GM12878 (cell line): ENCODE measurements around the gene SUSD1. TPM values are rescaled to one million over a fixed set of nuclear protein-coding genes. Genes with fewer than 3 reads are reported as not detected.

Experiments used
- ATAC-seq: fragments of 200-7000 bp; cut with Tn5 transposase; 3 replicates; pipeline ENCODE4 v1.9.1; 2020; ENCODE audit warnings: mild to moderate bottlenecking, moderate library complexity
- BruUV-seq: library from RNA; stranded (reverse); fragments of 400-500 nt; replicated peaks from 2 replicates; lab custom pipeline; 2021; lab: Mats Ljungman, UMichigan
- CTCF ChIA-PET: fragments of 300-600 bp; sonication (Branson Sonifier 250); formaldehyde crosslinking; extraction: SDS; loops from one replicate; lab custom pipeline; 2021; ENCODE audit warnings: inconsistent platforms; lab: Yijun Ruan, JAX
- POLR2A ChIA-PET: fragments of 350-600 bp; formaldehyde crosslinking; extraction: SDS; loops from one replicate; lab custom pipeline; 2021; ENCODE audit warnings: inconsistent platforms; lab: Charles Lee
- RAD21 ChIA-PET: fragments of 300-600 bp; sonication (Branson Sonifier 250); formaldehyde crosslinking; loops from one replicate; lab custom pipeline; 2023; ENCODE audit warnings: antibody characterized with exemption; ENCODE audit not compliant: unreplicated experiment; lab: Charles Lee
- SMC1A ChIA-PET: fragments of 300-600 bp; sonication (Branson Sonifier 250); formaldehyde crosslinking; loops from one replicate; lab custom pipeline; 2023; ENCODE audit not compliant: unreplicated experiment, uncharacterized antibody; lab: Charles Lee
- DNase-seq: peaks from one replicate; pipeline ENCODE4 v3.0.0-alpha.2; 2011; ENCODE audit warnings: low read depth, low spot score
- FAIRE-seq: peaks from 3 replicates; lab custom pipeline; 2011; peaks lifted over from hg19 to GRCh38; lab: Jason Lieb, UNC
- H2AFZ ChIP-seq: 2 replicates; pipeline ENCODE4 v1.6.0; 2011; ENCODE audit warnings: low read depth, low read length, control low read depth; ENCODE audit not compliant: control insufficient read depth
- H3K27ac ChIP-seq: 2 replicates; pipeline ENCODE4 v1.5.1; 2011; ENCODE audit warnings: control low read depth; ENCODE audit not compliant: control insufficient read depth, insufficient read depth
- H3K27me3 ChIP-seq, 2 experiments: replicated peaks in 1 of 2; 2 replicates each; pipeline versions ENCODE4 v1.6.0 to v1.6.1; 2011; ENCODE audit warnings: low read length in 1 of 2; ENCODE audit not compliant: control insufficient read depth in 2 of 2, insufficient read depth in 2 of 2
- H3K36me3 ChIP-seq, 2 experiments: 2 replicates each; pipeline ENCODE4 v1.5.1; 2011; ENCODE audit warnings: low read length in 1 of 2; ENCODE audit not compliant: control insufficient read depth in 2 of 2, insufficient read depth in 2 of 2
- H3K4me1 ChIP-seq: 2 replicates; pipeline ENCODE4 v1.6.1; 2011; ENCODE audit warnings: mild to moderate bottlenecking, low read length, moderate library complexity, mixed read lengths; ENCODE audit not compliant: control insufficient read depth, insufficient read depth
- H3K4me2 ChIP-seq: 2 replicates; pipeline ENCODE4 v1.6.0; 2011; ENCODE audit warnings: control low read depth; ENCODE audit not compliant: control insufficient read depth, insufficient read depth
- H3K4me3 ChIP-seq: fragments of 200-600 bp; sonication (generic); 2 replicates; pipeline ENCODE4 v1.5.1; 2016
- H3K79me2 ChIP-seq: 2 replicates; pipeline ENCODE4 v1.6.0; 2011; ENCODE audit warnings: low read length; ENCODE audit not compliant: control insufficient read depth, insufficient read depth
- H3K9ac ChIP-seq: 2 replicates; pipeline ENCODE4 v1.8.0; 2011; ENCODE audit warnings: low read length, control low read depth, mixed read lengths; ENCODE audit not compliant: control insufficient read depth, insufficient read depth
- H3K9me3 ChIP-seq: replicated peaks from 3 replicates; pipeline ENCODE4 v1.5.1; 2011; ENCODE audit warnings: mild to moderate bottlenecking, low read length; ENCODE audit not compliant: control insufficient read depth, insufficient read depth
- H4K20me1 ChIP-seq: 2 replicates; pipeline ENCODE4 v1.6.0; 2011; ENCODE audit not compliant: control insufficient read depth, insufficient read depth
- ATF7 ChIP-seq: fragments of 450-650 bp; IDR thresholded peaks from 2 replicates; pipeline ENCODE4 v1.6.1; 2016; ENCODE audit warnings: low read depth, mild to moderate bottlenecking
- BCL11A ChIP-seq: IDR thresholded peaks from 2 replicates; pipeline ENCODE4 v1.6.1; 2011; ENCODE audit warnings: low read depth, low read length
- CHD2 ChIP-seq: IDR thresholded peaks from 2 replicates; pipeline ENCODE4 v1.6.1; 2011; ENCODE audit warnings: low read depth, low read length, improper control_type of control experiment, borderline replicate concordance
- CREM ChIP-seq: IDR thresholded peaks from 2 replicates; pipeline ENCODE4 v1.6.1; 2014; ENCODE audit warnings: antibody characterized with exemption, low read depth
- CTCF ChIP-seq, 3 experiments: IDR thresholded peaks in 2 of 3; conservative IDR thresholded peaks in 1 of 3; 2 replicates each; pipeline ENCODE4 v1.5.1; 2011; ENCODE audit warnings: low read depth in 3 of 3, low read length in 3 of 3, mild to moderate bottlenecking in 3 of 3, control low read depth in 2 of 3, moderate library complexity in 2 of 3, inconsistent platforms in 1 of 3, mixed read lengths in 1 of 3; ENCODE audit not compliant: control insufficient read depth in 2 of 3, insufficient read depth in 1 of 3; ENCODE audit errors: extremely low read depth in 1 of 3
- DPF2 ChIP-seq: fragments of 450-650 bp; IDR thresholded peaks from 2 replicates; pipeline ENCODE4 v1.6.1; 2017; ENCODE audit warnings: mild to moderate bottlenecking
- ESRRA ChIP-seq: IDR thresholded peaks from 2 replicates; pipeline ENCODE4 v1.6.1; 2012; ENCODE audit warnings: mild to moderate bottlenecking, low read length, improper control_type of control experiment
- ETV6 ChIP-seq, 2 experiments: fragments of 450-650 bp in 1 of 2; IDR thresholded peaks in 1 of 2; conservative IDR thresholded peaks in 1 of 2; 2 replicates each; pipeline ENCODE4 v1.6.1; 2014; ENCODE audit warnings: antibody characterized with exemption in 1 of 2, borderline replicate concordance in 1 of 2, low read depth in 1 of 2, mild to moderate bottlenecking in 1 of 2, moderate library complexity in 1 of 2
- HDGF ChIP-seq: fragments of 450-650 bp; IDR thresholded peaks from 2 replicates; pipeline ENCODE4 v1.6.1; 2016; ENCODE audit warnings: antibody characterized with exemption
- JUNB ChIP-seq: IDR thresholded peaks from 2 replicates; pipeline ENCODE4 v1.6.1; 2016; ENCODE audit warnings: antibody characterized with exemption, mild to moderate bottlenecking
- MAX ChIP-seq: IDR thresholded peaks from 2 replicates; pipeline ENCODE4 v1.6.1; 2012; ENCODE audit warnings: low read depth, low read length, improper control_type of control experiment
- MYC ChIP-seq: IDR thresholded peaks from 2 replicates; pipeline ENCODE4 v1.6.1; 2011; ENCODE audit warnings: mild to moderate bottlenecking, low read length, moderate library complexity, inconsistent platforms; ENCODE audit not compliant: insufficient read depth, insufficient replicate concordance, insufficient read length, severe bottlenecking
- NFIC ChIP-seq: IDR thresholded peaks from 2 replicates; pipeline ENCODE4 v1.6.1; 2012; ENCODE audit warnings: low read depth, mild to moderate bottlenecking, inconsistent platforms, low read length, moderate library complexity
- PAX5 ChIP-seq: IDR thresholded peaks from 2 replicates; pipeline ENCODE4 v1.6.1; 2011; ENCODE audit warnings: low read depth, low read length, borderline replicate concordance
- PAX8 ChIP-seq: fragments of 450-650 bp; IDR thresholded peaks from 2 replicates; pipeline ENCODE4 v1.6.1; 2017; ENCODE audit warnings: mild to moderate bottlenecking, moderate library complexity
- PKNOX1 ChIP-seq: fragments of 450-650 bp; IDR thresholded peaks from 2 replicates; pipeline ENCODE4 v1.6.1; 2016; ENCODE audit warnings: mild to moderate bottlenecking
- PML ChIP-seq: IDR thresholded peaks from 2 replicates; pipeline ENCODE4 v1.6.1; 2012; ENCODE audit warnings: low read length, inconsistent platforms
- POLR2AphosphoS2 ChIP-seq: IDR thresholded peaks from 2 replicates; pipeline ENCODE4 v1.6.1; 2011; ENCODE audit warnings: low read depth, mild to moderate bottlenecking, low read length, improper control_type of control experiment, moderate library complexity
- TBL1XR1 ChIP-seq: IDR thresholded peaks from 2 replicates; pipeline ENCODE4 v1.6.1; 2012; ENCODE audit warnings: low read depth, low read length, improper control_type of control experiment
- TCF3 ChIP-seq: IDR thresholded peaks from 2 replicates; pipeline ENCODE4 v1.6.1; 2012; ENCODE audit warnings: low read depth, mild to moderate bottlenecking, low read length, borderline replicate concordance; ENCODE audit not compliant: insufficient read depth
- USF2 ChIP-seq: IDR thresholded peaks from 2 replicates; pipeline ENCODE4 v1.6.1; 2011; ENCODE audit warnings: low read depth, low read length, improper control_type of control experiment, borderline replicate concordance
- WGBS: methylation state at CpG from one replicate; pipeline ENCODE4 v1.1.6; 2016; ENCODE audit warnings: low lambda C conversion rate; ENCODE audit not compliant: insufficient replicate concordance, insufficient coverage; ENCODE audit errors: missing lambda C conversion rate; 5-methylcytosine and 5-hydroxymethylcytosine counted together
- in situ Hi-C: fragments of 300-500 bp; cut with MboI; formaldehyde crosslinking; loops from 9 replicates; pipeline ENCODE4 v1.14.3; 2018; ENCODE audit warnings: mixed read lengths
- intact Hi-C: fragments of 100-400 bp; cut with micrococcal nuclease; formaldehyde crosslinking; loops from one replicate; pipeline ENCODE4 v1.14.2; 2022; ENCODE audit not compliant: unreplicated experiment
- polyA plus RNA-seq, 11 experiments: library from polyadenylated mRNA; depleted of rRNA in 4 of 11; unstranded in 6 of 11; stranded (reverse) in 5 of 11; fragments of >200 nt; fragmentation: Nextera tagmentation in 4 of 11; fragmentation: Illumina TruSeq in 1 of 11; extraction: Ambion mirVana in 4 of 11; extraction: Trizol in 1 of 11; gene quantifications; 1 replicate in 1 of 11; 2 replicates in 10 of 11; pipeline versions ENCODE4 v1.2.1 to v1.2.3, GENCODE V29; 2011 to 2016; ENCODE audit warnings: inconsistent platforms in 2 of 11, missing spikeins in 2 of 11, low read depth in 1 of 11
- total RNA-seq, 4 experiments: library from RNA; depleted of rRNA in 3 of 4; stranded (reverse); fragments of >200 nt in 3 of 4; fragmentation: Illumina TruSeq in 1 of 4; extraction: Trizol in 1 of 4; gene quantifications; 2 replicates each; pipeline versions ENCODE4 v1.2.1 to v1.2.3, GENCODE V29; 2013 to 2021

SUSD1 gene
- total and polyA plus RNA-seq, 10 of the 15 experiments (the other 5 are each of a cell fraction or from before 2014, with no cell fraction given) = 6.7 to 20.8 (median 13.2) TPM

GRCh38 chr9:112078432-112078831, 96.7 kb downstream of the SUSD1 start:
- WGBS = 2% methylated on average over 6 of the region's 6 CpGs
- no TSS peak for BruUV-seq
- intact Hi-C loops = loop anchor here (10.0 kb wide), 1 partner anchor 444 kb away; the partner anchor contains the start of gene DNAJC25
- peak; percentile 54; the same call in 1 of the 2 replicates for TF ChIP-seq CREM
- TF ChIP-seq MYC = no peak
- TF ChIP-seq PML = no peak
- 0 out of 2 replicates have a peak, but pooled peaks have one; percentile 34 for TF ChIP-seq TCF3
- TF ChIP-seq PAX5 = 0 out of 2 replicates have a peak, but pooled peaks have one; percentile 14
- TF ChIP-seq ETV6 (conservative IDR thresholded peaks at IDR 0.05 in 1 of 2, IDR thresholded peaks at IDR 0.05 in 1 of 2; ENCODE audit: borderline replicate concordance in 1 of 2, low read depth in 1 of 2) = peak in 1 of 2 experiments; percentile 83; a peak in 2 of 4 replicates
- TF ChIP-seq ATF7 = peak; percentile 46
- peak; percentile 88 for TF ChIP-seq NFIC
- TF ChIP-seq DPF2 = peak; percentile 66; the same call in 1 of the 2 replicates
- 0 out of 2 replicates have a peak, but pooled peaks have one; percentile 27 for TF ChIP-seq TBL1XR1
- no peak for TF ChIP-seq CTCF (IDR thresholded peaks at IDR 0.05 in 2 of 3, conservative IDR thresholded peaks at IDR 0.05 in 1 of 3; ENCODE audit: control insufficient read depth in 2 of 3, extremely low read depth in 1 of 3, insufficient read depth in 1 of 3, low read depth in 3 of 3, low read length in 3 of 3)
- no peak for TF ChIP-seq PAX8
- no peak for TF ChIP-seq MAX
- peak; percentile 81 for TF ChIP-seq BCL11A
- TF ChIP-seq HDGF = no peak
- TF ChIP-seq POLR2AphosphoS2 = no peak
- TF ChIP-seq CHD2 = no peak
- TF ChIP-seq USF2 = no peak
- TF ChIP-seq PKNOX1 = peak; percentile 32
- TF ChIP-seq JUNB = peak; percentile 44
- TF ChIP-seq ESRRA = no peak

More at GRCh38 chr9:112078432-112078831, 96.7 kb downstream of the SUSD1 start:
- in situ Hi-C loops = loop anchor here (5.0 kb wide), 1 partner anchor 316 kb away; no protein-coding TSS in a partner anchor
- ChIA-PET CTCF (interaction anchor here (0.6 to 18.1 kb wide), 14 partner anchors 10 to 639 kb away, joined by 3 to 292 read pairs (median 4); partner anchors contain the start of genes HSDL2 and INIP), SMC1A (interaction anchor here (0.6 to 14.1 kb wide), 18 partner anchors 11 to 318 kb away, joined by 3 to 301 read pairs (median 4); no protein-coding TSS in a partner anchor), POLR2A (interaction anchor here (0.5 to 1.3 kb wide), 5 partner anchors 122 to 318 kb away, joined by 3 read pairs; partner anchors contain the start of gene UGCG), RAD21 (interaction anchor here (0.6 to 17.7 kb wide), 17 partner anchors 13 to 1067 kb away, joined by 3 to 339 read pairs (median 3); no protein-coding TSS in a partner anchor)
- peak overlapping the region; percentile 86 for H3K4me2 ChIP-seq
- no peaks in the 10 kb centered on the region; the same call in none of the 2 replicates for H3K79me2 ChIP-seq
- peaks cover 42% of the 10 kb centered on the region for H3K4me1 ChIP-seq
- H3K9ac ChIP-seq = no peak overlapping the region
- DNase-seq (peak; percentile 75), FAIRE-seq (peak; percentile 13), ATAC-seq (peak; percentile 67)
- H3K9me3 ChIP-seq = no peaks in the 10 kb centered on the region
- H4K20me1 ChIP-seq = no peaks in the 10 kb centered on the region
- peak overlapping the region; percentile 6; the same call in 1 of the 2 replicates for H3K4me3 ChIP-seq
- no peak overlapping the region for H2AFZ ChIP-seq
- H3K27me3 ChIP-seq = no peaks in the 10 kb centered on the region
- H3K27ac ChIP-seq = peak overlapping the region; percentile 89
- H3K36me3 ChIP-seq = no peaks in the 10 kb centered on the region
